ENCODE results near the gene MYO1G. TPM values are rescaled to one million over a fixed set of nuclear protein-coding genes. Genes with fewer than 3 reads are reported as not detected.

Gene MYO1G
- total RNA-seq, 1 experiment from 2014 or later: 62.4 TPM

- Histone ChIP-seq H3K9ac (ENCODE audit: low read length) (peak overlapping the region; percentile 98), H3K27me3 (ENCODE audit: low read length) (no peaks in the 10 kb centered on the region), H3K4me3 (ENCODE audit: low read length) (peak overlapping the region; percentile 99), H4K20me1 (ENCODE audit: insufficient read depth, low read depth, low read length) (peaks cover 18% of the 10 kb centered on the region), H3K9me3 (ENCODE audit: low read length) (no peaks in the 10 kb centered on the region), H3K36me3 (ENCODE audit: insufficient read depth, low read length) (peaks cover 10% of the 10 kb centered on the region; the same call in 1 of the 2 replicates), H3K27ac (ENCODE audit: low read length) (peak overlapping the region; percentile 98), H3K9me2 (replicated peaks; ENCODE audit: insufficient read depth, low read length) (no peaks in the 10 kb centered on the region), H3K4me2 (ENCODE audit: low read depth, low read length, poor library complexity, severe bottlenecking) (peak overlapping the region; percentile 100), H2AFZ (ENCODE audit: low read length) (no peak overlapping the region), H3K79me2 (ENCODE audit: low read length) (peaks cover 64% of the 10 kb centered on the region), H3K4me1 (ENCODE audit: low read length) (peaks cover 61% of the 10 kb centered on the region)
- peak; percentile 40 for DNase-seq
These were observed 23.0 kb upstream of the MYO1G start for GRCh38 chr7:45001826-45002225.

- peak overlapping the region; percentile 100 for H3K4me2 ChIP-seq (ENCODE audit: low read depth, low read length, poor library complexity, severe bottlenecking)
- peaks cover 10% of the 10 kb centered on the region; the same call in 1 of the 2 replicates for H3K36me3 ChIP-seq (ENCODE audit: insufficient read depth, low read length)
- peak overlapping the region; percentile 98 for H3K9ac ChIP-seq (ENCODE audit: low read length)
- H3K27me3 ChIP-seq (ENCODE audit: low read length): no peaks in the 10 kb centered on the region
- H3K27ac ChIP-seq (ENCODE audit: low read length): peak overlapping the region; percentile 98
- H3K79me2 ChIP-seq (ENCODE audit: low read length): peaks cover 58% of the 10 kb centered on the region
- no peaks in the 10 kb centered on the region for H3K9me3 ChIP-seq (ENCODE audit: low read length)
- DNase-seq: peak; percentile 89
- peaks cover 67% of the 10 kb centered on the region for H3K4me1 ChIP-seq (ENCODE audit: low read length)
- H3K9me2 ChIP-seq (replicated peaks; ENCODE audit: insufficient read depth, low read length): no peaks in the 10 kb centered on the region
- peak overlapping the region; percentile 99 for H3K4me3 ChIP-seq (ENCODE audit: low read length)
- H4K20me1 ChIP-seq (ENCODE audit: insufficient read depth, low read depth, low read length): peaks cover 18% of the 10 kb centered on the region
- no peak overlapping the region for H2AFZ ChIP-seq (ENCODE audit: low read length)
These were observed 22.4 kb upstream of the MYO1G start for GRCh38 chr7:45001138-45001694.

- H3K4me3 ChIP-seq (ENCODE audit: low read length): peak within 1 kb of the TSS; percentile 99
- H3K79me2 ChIP-seq (ENCODE audit: low read length): peaks cover 50% of the 10 kb centered on the region
- H4K20me1 ChIP-seq (ENCODE audit: insufficient read depth, low read depth, low read length): peaks cover 11% of the 10 kb centered on the region
- H3K36me3 ChIP-seq (ENCODE audit: insufficient read depth, low read length): peaks cover 10% of the 10 kb centered on the region; the same call in 1 of the 2 replicates
- peak within 1 kb of the TSS; percentile 98 for H3K27ac ChIP-seq (ENCODE audit: low read length)
- peak within 1 kb of the TSS; percentile 98 for H3K9ac ChIP-seq (ENCODE audit: low read length)
- DNase-seq: peak; percentile 76
- peak within 1 kb of the TSS; percentile 72; the same call in 1 of the 2 replicates for H2AFZ ChIP-seq (ENCODE audit: low read length)
- peak within 1 kb of the TSS; percentile 100 for H3K4me2 ChIP-seq (ENCODE audit: low read depth, low read length, poor library complexity, severe bottlenecking)
- H3K9me2 ChIP-seq (replicated peaks; ENCODE audit: insufficient read depth, low read length): no peaks in the 10 kb centered on the region
- no peaks in the 10 kb centered on the region for H3K27me3 ChIP-seq (ENCODE audit: low read length)
- H3K4me1 ChIP-seq (ENCODE audit: low read length): peaks cover 73% of the 10 kb centered on the region
- H3K9me3 ChIP-seq (ENCODE audit: low read length): no peaks in the 10 kb centered on the region
These were observed 21.5 kb upstream of the MYO1G start, which contains the start of gene CCM2 for GRCh38 chr7:45000093-45001032. CCM2 (plus strand) TSS chr7:45000201; CDS start chr7:45000334, 133 bp downstream.

GRCh38 chr7:44999245-45000092, 20.7 kb upstream of the MYO1G start:
- H3K36me3 ChIP-seq (ENCODE audit: insufficient read depth, low read length): peaks cover 10% of the 10 kb centered on the region; the same call in 1 of the 2 replicates
- H3K9ac ChIP-seq (ENCODE audit: low read length): peak overlapping the region; percentile 91
- H3K9me3 ChIP-seq (ENCODE audit: low read length): no peaks in the 10 kb centered on the region
- H3K9me2 ChIP-seq (replicated peaks; ENCODE audit: insufficient read depth, low read length): no peaks in the 10 kb centered on the region
- H2AFZ ChIP-seq (ENCODE audit: low read length): peak overlapping the region; percentile 72; the same call in 1 of the 2 replicates
- peaks cover 9% of the 10 kb centered on the region for H4K20me1 ChIP-seq (ENCODE audit: insufficient read depth, low read depth, low read length)
- H3K27ac ChIP-seq (ENCODE audit: low read length): peak overlapping the region; percentile 98
- H3K27me3 ChIP-seq (ENCODE audit: low read length): no peaks in the 10 kb centered on the region
- H3K4me3 ChIP-seq (ENCODE audit: low read length): peak overlapping the region; percentile 93
- peaks cover 41% of the 10 kb centered on the region for H3K79me2 ChIP-seq (ENCODE audit: low read length)
- peak overlapping the region; percentile 100 for H3K4me2 ChIP-seq (ENCODE audit: low read depth, low read length, poor library complexity, severe bottlenecking)
- DNase-seq: peak; percentile 100
- peaks cover 81% of the 10 kb centered on the region for H3K4me1 ChIP-seq (ENCODE audit: low read length)

GRCh38 chr7:44998153-44998871, 19.5 kb upstream of the MYO1G start:
- H3K79me2 ChIP-seq (ENCODE audit: low read length): peaks cover 30% of the 10 kb centered on the region
- peak; percentile 58 for DNase-seq
- peak overlapping the region; percentile 100 for H3K4me2 ChIP-seq (ENCODE audit: low read depth, low read length, poor library complexity, severe bottlenecking)
- peak overlapping the region; percentile 91 for H3K9ac ChIP-seq (ENCODE audit: low read length)
- no peaks in the 10 kb centered on the region for H3K9me2 ChIP-seq (replicated peaks; ENCODE audit: insufficient read depth, low read length)
- H3K36me3 ChIP-seq (ENCODE audit: insufficient read depth, low read length): peaks cover 10% of the 10 kb centered on the region; the same call in 1 of the 2 replicates
- H2AFZ ChIP-seq (ENCODE audit: low read length): no peak overlapping the region
- no peaks in the 10 kb centered on the region for H3K27me3 ChIP-seq (ENCODE audit: low read length)
- no peaks in the 10 kb centered on the region for H3K9me3 ChIP-seq (ENCODE audit: low read length)
- H3K4me3 ChIP-seq (ENCODE audit: low read length): peak overlapping the region; percentile 93
- H3K27ac ChIP-seq (ENCODE audit: low read length): peak overlapping the region; percentile 98
- peaks cover 9% of the 10 kb centered on the region for H4K20me1 ChIP-seq (ENCODE audit: insufficient read depth, low read depth, low read length)
- H3K4me1 ChIP-seq (ENCODE audit: low read length): peaks cover 84% of the 10 kb centered on the region

- Histone ChIP-seq H3K9ac (ENCODE audit: low read length) (peak overlapping the region; percentile 61), H3K4me2 (ENCODE audit: low read depth, low read length, poor library complexity, severe bottlenecking) (peak overlapping the region; percentile 73), H3K79me2 (ENCODE audit: low read length) (peaks cover 5% of the 10 kb centered on the region), H2AFZ (ENCODE audit: low read length) (no peak overlapping the region), H3K9me2 (replicated peaks; ENCODE audit: insufficient read depth, low read length) (no peaks in the 10 kb centered on the region), H3K4me1 (ENCODE audit: low read length) (peaks cover 73% of the 10 kb centered on the region), H3K36me3 (ENCODE audit: insufficient read depth, low read length) (no peaks in the 10 kb centered on the region), H3K9me3 (ENCODE audit: low read length) (no peaks in the 10 kb centered on the region), H3K27me3 (ENCODE audit: low read length) (no peaks in the 10 kb centered on the region), H3K4me3 (ENCODE audit: low read length) (peak overlapping the region; percentile 50), H4K20me1 (ENCODE audit: insufficient read depth, low read depth, low read length) (peaks cover 4% of the 10 kb centered on the region), H3K27ac (ENCODE audit: low read length) (peak overlapping the region; percentile 98)
- peak; percentile 95 for DNase-seq
These were observed 17.0 kb upstream of the MYO1G start for GRCh38 chr7:44995555-44996493.
